ENCODE data around the gene UBAC2. TPM values are rescaled to one million over a fixed set of nuclear protein-coding genes. Genes with fewer than 3 reads are reported as not detected.
"Not testable (repeated sequence)": the region's sequence is repeated elsewhere in the genome, so short reads cannot be mapped to it uniquely, and the experiment has no call there.

UBAC2 gene
- total and polyA plus RNA-seq, 2 of the 4 experiments (the other 2 are of a cell fraction): 20.8 to 36.3 TPM

GRCh38 chr13:99249178-99249577 is 48.5 kb downstream of the UBAC2 start:
- H3K9ac ChIP-seq (ENCODE audit: low read depth, low read length); H4K8ac ChIP-seq (ENCODE audit: low read depth in 2 of 2, low read length in 2 of 2); H3K27me3 ChIP-seq (ENCODE audit: control insufficient read depth, insufficient read depth, low read length); H2BK15ac ChIP-seq (ENCODE audit: low read depth, low read length); H2AK9ac ChIP-seq (replicated peaks; ENCODE audit: low read depth, low read length, poor library complexity); H3K79me1 ChIP-seq (ENCODE audit: low read depth in 1 of 2, low read length in 2 of 2); H3K9me1 ChIP-seq (ENCODE audit: insufficient read depth, low read length); in situ Hi-C loops (cut with MboI; ENCODE audit: low sequenced_read_pairs); H3K4me2 ChIP-seq (ENCODE audit: low read depth, low read length); H3K14ac ChIP-seq (replicated peaks; ENCODE audit: low read depth, low read length); ATAC-seq (ENCODE audit: low read depth); H2BK5ac ChIP-seq (ENCODE audit: low read depth, low read length, poor library complexity, severe bottlenecking); H2AK5ac ChIP-seq (ENCODE audit: low read depth, low read length); H2AFZ ChIP-seq (replicated peaks; ENCODE audit: low read length, poor library complexity); DNase-seq; H2BK20ac ChIP-seq (ENCODE audit: low read depth, low read length); H4K20me1 ChIP-seq (ENCODE audit: insufficient read depth, low read length); dilution Hi-C loops (cut with HindIII; ENCODE audit: low sequenced_read_pairs, unreplicated experiment); H3K4me1 ChIP-seq (ENCODE audit: control insufficient read depth, insufficient read depth, low read length); H3K18ac ChIP-seq (ENCODE audit: low read depth, low read length); H3K36me3 ChIP-seq (ENCODE audit: control insufficient read depth, insufficient read depth, low read length); BruUV-seq (replicated peaks); H3K23ac ChIP-seq (ENCODE audit: low read depth, low read length); H4K91ac ChIP-seq (ENCODE audit: insufficient read depth, low read depth, low read length); H2BK120ac ChIP-seq (ENCODE audit: low read depth, low read length); H3K9me3 ChIP-seq (ENCODE audit: control insufficient read depth, insufficient read depth, low read length); intact Hi-C loops (cut with micrococcal nuclease); H3K4ac ChIP-seq (ENCODE audit: low read depth, low read length); H3K56ac ChIP-seq (ENCODE audit: extremely low read depth, insufficient read depth, low read length); POLR2A ChIA-PET (ENCODE audit: unreplicated experiment); CTCF ChIA-PET; H3K4me3 ChIP-seq (ENCODE audit: insufficient read depth, low read depth, low read length); H3K27ac ChIP-seq (ENCODE audit: insufficient read depth, low read length); H4K5ac ChIP-seq (ENCODE audit: low read depth, low read length): not testable (repeated sequence)
- no CpG with 5 or more reads among the region's 3 CpGs for WGBS, 2 experiments (ENCODE audit: extremely low coverage in 2 of 2, insufficient read length in 1 of 2)

GRCh38 chr13:99249606-99250005 is 49.0 kb downstream of the UBAC2 start:
- H3K4ac ChIP-seq (ENCODE audit: low read depth, low read length); H2AFZ ChIP-seq (replicated peaks; ENCODE audit: low read length, poor library complexity); H2BK5ac ChIP-seq (ENCODE audit: low read depth, low read length, poor library complexity, severe bottlenecking); H3K27me3 ChIP-seq (ENCODE audit: control insufficient read depth, insufficient read depth, low read length); CTCF ChIA-PET; H3K79me1 ChIP-seq (ENCODE audit: low read depth in 1 of 2, low read length in 2 of 2); H4K8ac ChIP-seq (ENCODE audit: low read depth in 2 of 2, low read length in 2 of 2); intact Hi-C loops (cut with micrococcal nuclease); H2AK9ac ChIP-seq (replicated peaks; ENCODE audit: low read depth, low read length, poor library complexity); dilution Hi-C loops (cut with HindIII; ENCODE audit: low sequenced_read_pairs, unreplicated experiment); H4K5ac ChIP-seq (ENCODE audit: low read depth, low read length); H4K20me1 ChIP-seq (ENCODE audit: insufficient read depth, low read length); H3K9ac ChIP-seq (ENCODE audit: low read depth, low read length); POLR2A ChIA-PET (ENCODE audit: unreplicated experiment); ATAC-seq (ENCODE audit: low read depth); H3K23ac ChIP-seq (ENCODE audit: low read depth, low read length); H2BK20ac ChIP-seq (ENCODE audit: low read depth, low read length); H3K36me3 ChIP-seq (ENCODE audit: control insufficient read depth, insufficient read depth, low read length); H3K4me1 ChIP-seq (ENCODE audit: control insufficient read depth, insufficient read depth, low read length); H2AK5ac ChIP-seq (ENCODE audit: low read depth, low read length); H3K56ac ChIP-seq (ENCODE audit: extremely low read depth, insufficient read depth, low read length); H3K18ac ChIP-seq (ENCODE audit: low read depth, low read length); H3K4me3 ChIP-seq (ENCODE audit: insufficient read depth, low read depth, low read length); in situ Hi-C loops (cut with MboI; ENCODE audit: low sequenced_read_pairs); BruUV-seq (replicated peaks); H3K4me2 ChIP-seq (ENCODE audit: low read depth, low read length); DNase-seq; H3K27ac ChIP-seq (ENCODE audit: insufficient read depth, low read length); H3K14ac ChIP-seq (replicated peaks; ENCODE audit: low read depth, low read length); H2BK15ac ChIP-seq (ENCODE audit: low read depth, low read length); H3K9me1 ChIP-seq (ENCODE audit: insufficient read depth, low read length); H3K9me3 ChIP-seq (ENCODE audit: control insufficient read depth, insufficient read depth, low read length); H4K91ac ChIP-seq (ENCODE audit: insufficient read depth, low read depth, low read length); H2BK120ac ChIP-seq (ENCODE audit: low read depth, low read length): not testable (repeated sequence)
- no CpG with 5 or more reads among the region's 2 CpGs for WGBS, 2 experiments (ENCODE audit: extremely low coverage in 2 of 2, insufficient read length in 1 of 2)

Data from IMR-90 (cell line).